Prostate gland (tissue), 2 donors: Measurements from ENCODE around the gene STMN1.

ENCODE experiments used
- CTCF ChIP-seq, 4 experiments: fragments of 200-600 bp in 2 of 4; fragments of 450-650 bp in 2 of 4; sonication (generic) in 2 of 4; IDR thresholded peaks; 1 replicate in 3 of 4; 2 replicates in 1 of 4; pipeline ENCODE4 v1.5.1; 2016 to 2019; ENCODE audit warnings: antibody characterized with exemption in 4 of 4, mild to moderate bottlenecking in 2 of 4, moderate library complexity in 2 of 4
- POLR2AphosphoS5 ChIP-seq: sonication (generic); formaldehyde crosslinking; IDR thresholded peaks from one replicate; pipeline ENCODE4 v1.6.1; 2017; ENCODE audit warnings: antibody characterized with exemption

- TF ChIP-seq CTCF (IDR thresholded peaks at IDR 0.05), result no peak
- no peak for TF ChIP-seq POLR2AphosphoS5
Measured at GRCh38 chr1:25854554-25854953, 51.7 kb downstream of the STMN1 start.
